Naive B cell (primary cell): ENCODE data around the gene CCDC74B. TPM values are rescaled to one million over a fixed set of nuclear protein-coding genes. Genes with fewer than 3 reads are reported as not detected.
"Not testable (repeated sequence)": the region's sequence is repeated elsewhere in the genome, so short reads cannot be mapped to it uniquely, and the experiment has no call there.

Experiments used
- ATAC-seq, 2 donors: fragments of 150-1000 bp; cut with Tn5 transposase; 2 replicates each; pipeline ENCODE4 v1.10.0; 2021; ENCODE audit warnings: low read depth in 2 of 2, mild to moderate bottlenecking in 2 of 2, moderate library complexity in 2 of 2
- DNase-seq: peaks from one replicate; pipeline ENCODE4 v3.0.0; 2022
- H3K27ac Mint-ChIP-seq, 6 donors: one replicate each; pipeline ENCODE4 v1.8.0; 2020 to 2022; ENCODE audit warnings: mild to moderate bottlenecking in 6 of 6, mixed read lengths in 6 of 6, moderate library complexity in 5 of 6, inconsistent platforms in 2 of 6
- H3K27me3 Mint-ChIP-seq, 3 donors: one replicate each; pipeline ENCODE4 v1.8.0; 2021 to 2022; ENCODE audit warnings: mixed read lengths in 3 of 3, mild to moderate bottlenecking in 1 of 3
- H3K36me3 Mint-ChIP-seq, 2 donors: one replicate each; pipeline ENCODE4 v1.8.0; 2020 to 2022; ENCODE audit warnings: mixed read lengths in 2 of 2, inconsistent platforms in 1 of 2, mild to moderate bottlenecking in 1 of 2
- H3K4me1 Mint-ChIP-seq, 3 donors: one replicate each; pipeline ENCODE4 v1.8.0; 2020 to 2022; ENCODE audit warnings: mixed read lengths in 3 of 3, inconsistent platforms in 1 of 3, mild to moderate bottlenecking in 1 of 3, moderate library complexity in 1 of 3
- H3K4me3 Mint-ChIP-seq, 8 donors: one replicate each; pipeline ENCODE4 v1.8.0; 2020 to 2022; ENCODE audit warnings: mild to moderate bottlenecking in 8 of 8, mixed read lengths in 8 of 8, moderate library complexity in 8 of 8, inconsistent platforms in 2 of 8
- H3K9me3 Mint-ChIP-seq, 7 donors: one replicate each; pipeline ENCODE4 v1.8.0; 2020 to 2022; ENCODE audit warnings: mixed read lengths in 7 of 7, mild to moderate bottlenecking in 5 of 7, inconsistent platforms in 2 of 7, moderate library complexity in 1 of 7
- polyA plus RNA-seq, 6 donors: library from polyadenylated mRNA; unstranded; fragments of 300-500 nt; fragmentation: Illumina TruSeq; gene quantifications; one replicate each; pipeline ENCODE4 v1.2.3, GENCODE V29; 2021; ENCODE audit warnings: low read depth in 6 of 6

Gene CCDC74B
- polyA plus RNA-seq: not detected

DNA sequence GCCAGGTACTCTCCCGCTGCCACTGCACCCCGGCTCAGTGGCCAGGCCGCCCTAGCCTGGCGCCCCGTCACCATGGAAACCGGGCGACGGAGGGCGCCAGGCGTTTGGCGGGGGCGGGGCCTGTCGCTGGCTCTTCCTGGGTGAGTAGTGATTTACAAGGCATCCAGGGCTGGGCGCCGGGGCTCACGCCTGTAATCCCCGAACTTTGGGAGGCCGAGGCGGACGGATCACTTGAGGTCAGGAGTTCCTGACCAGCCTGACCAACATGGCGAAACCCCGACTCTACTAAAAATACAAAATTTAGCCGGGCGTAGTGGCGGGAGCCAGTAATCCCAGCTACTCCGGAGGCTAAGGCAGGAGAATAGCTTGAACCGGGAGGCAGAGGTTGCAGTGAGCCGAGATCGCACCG lies at the start of gene CCDC74B:
TSS of gene CCDC74B (minus strand) at position 107 of the 409 bp plus-strand sequence. CDS start 116 bp downstream, outside the sequence.
- Mint-ChIP-seq H3K4me1 (peaks cover 4 to 14% (median 12%) of the 10 kb centered on the region in 3 donors), H3K27ac (peak within 1 kb of the TSS in 4 of 6 donors; percentile 1 to 85 (median 66)), H3K27me3 (peaks cover 6 to 31% (median 22%) of the 10 kb centered on the region in 3 donors), H3K4me3 (peak within 1 kb of the TSS; percentile 80 to 87 (median 84))
- not testable (repeated sequence) for H3K36me3 Mint-ChIP-seq, H3K9me3 Mint-ChIP-seq
- DNase-seq (peak; percentile 60), ATAC-seq (peak; percentile 90 to 92)

DNA sequence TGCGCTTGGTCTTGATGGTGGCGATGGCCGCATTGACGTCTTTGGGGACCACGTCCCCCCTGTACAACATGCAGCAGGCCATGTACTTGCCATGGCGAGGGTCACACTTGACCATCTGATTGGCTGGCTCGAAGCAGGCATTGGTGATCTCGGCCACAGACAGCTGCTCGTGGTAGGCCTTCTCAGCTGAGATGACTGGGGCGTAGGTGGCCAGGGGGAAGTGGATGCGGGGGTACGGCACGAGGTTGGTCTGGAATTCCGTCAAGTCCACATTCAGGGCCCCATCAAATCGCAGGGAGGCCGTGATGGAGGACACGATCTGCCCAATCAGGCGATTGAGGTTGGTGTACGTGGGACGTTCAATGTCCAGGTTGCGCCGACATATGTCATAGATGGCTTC lies 48.9 kb upstream of the CCDC74B start:
- ATAC-seq, H3K27me3 Mint-ChIP-seq, H3K9me3 Mint-ChIP-seq, DNase-seq, H3K4me3 Mint-ChIP-seq, H3K36me3 Mint-ChIP-seq, H3K4me1 Mint-ChIP-seq, H3K27ac Mint-ChIP-seq: not testable (repeated sequence)

DNA sequence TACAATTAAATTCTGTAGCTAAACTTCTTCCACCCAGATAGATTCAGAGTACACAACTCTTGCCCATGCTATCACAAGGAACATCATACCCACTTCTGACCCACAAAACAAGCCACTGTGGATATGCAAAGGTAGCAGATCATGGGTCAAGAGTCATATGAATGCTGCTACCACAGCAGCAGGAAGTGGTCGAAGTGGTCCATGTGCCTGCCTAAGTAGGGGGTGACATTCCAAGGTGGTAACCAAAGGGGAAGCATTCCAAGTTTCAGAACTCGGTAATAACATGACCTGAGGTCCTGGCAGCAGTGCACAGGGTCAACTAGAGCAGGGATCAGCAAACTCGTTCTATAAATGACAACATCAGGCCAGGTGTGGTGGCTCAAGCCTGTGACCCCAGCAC lies 47.5 kb upstream of the CCDC74B start:
- not testable (repeated sequence) for H3K4me3 Mint-ChIP-seq, H3K4me1 Mint-ChIP-seq, ATAC-seq, H3K36me3 Mint-ChIP-seq, DNase-seq, H3K27me3 Mint-ChIP-seq, H3K9me3 Mint-ChIP-seq, H3K27ac Mint-ChIP-seq

DNA sequence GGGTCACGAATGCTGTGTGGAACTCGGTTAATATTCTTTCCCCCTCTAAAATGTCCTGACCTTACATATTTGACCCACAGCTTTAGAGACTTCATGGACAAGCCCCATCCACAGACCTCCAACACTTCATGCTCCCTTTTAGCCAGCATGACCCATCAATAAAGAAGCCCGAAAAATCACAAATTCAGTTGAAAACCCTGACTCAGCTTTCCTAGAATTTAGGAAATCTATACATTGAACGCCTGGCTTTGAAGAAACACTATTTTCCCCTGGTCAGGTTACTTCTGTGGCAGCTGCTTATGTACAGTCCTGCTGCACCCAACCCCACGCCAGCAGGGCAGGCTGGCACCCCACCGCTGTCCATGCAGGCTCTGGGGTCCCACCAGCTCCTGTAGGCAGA lies 46.4 kb upstream of the CCDC74B start:
- ATAC-seq, H3K27me3 Mint-ChIP-seq, H3K27ac Mint-ChIP-seq, H3K9me3 Mint-ChIP-seq, DNase-seq, H3K36me3 Mint-ChIP-seq, H3K4me1 Mint-ChIP-seq, H3K4me3 Mint-ChIP-seq: not testable (repeated sequence)

DNA sequence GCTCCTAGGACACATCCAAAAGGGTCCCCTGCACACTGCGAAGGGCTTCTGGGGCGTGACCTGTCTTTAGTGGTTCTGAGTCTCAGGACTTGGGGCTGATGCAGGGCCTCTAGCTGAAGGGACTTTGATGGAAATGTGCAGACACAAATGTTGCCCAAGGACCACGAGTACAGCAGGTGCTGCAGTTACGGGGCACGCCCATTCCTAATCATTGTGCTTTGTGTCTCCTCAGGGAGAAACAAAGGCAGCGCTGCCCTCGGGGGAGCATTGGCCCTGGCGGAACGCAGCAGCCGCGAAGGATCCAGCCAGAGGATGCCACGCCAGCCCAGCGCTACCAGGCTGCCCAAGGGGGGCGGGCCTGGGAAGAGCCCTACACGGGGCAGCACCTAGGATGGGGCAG lies 45.3 kb upstream of the CCDC74B start:
- H3K27me3 Mint-ChIP-seq: no peaks in the 10 kb centered on the region
- peaks cover 7 to 10% (median 9%) of the 10 kb centered on the region in 3 donors for H3K4me1 Mint-ChIP-seq
- H3K4me3 Mint-ChIP-seq: no peak overlapping the region
- no peak for DNase-seq
- no peak for ATAC-seq
- H3K36me3 Mint-ChIP-seq: peaks cover 0 to 6% of the 10 kb centered on the region in 2 donors
- no peaks in the 10 kb centered on the region for H3K9me3 Mint-ChIP-seq
- H3K27ac Mint-ChIP-seq: no peak overlapping the region

DNA sequence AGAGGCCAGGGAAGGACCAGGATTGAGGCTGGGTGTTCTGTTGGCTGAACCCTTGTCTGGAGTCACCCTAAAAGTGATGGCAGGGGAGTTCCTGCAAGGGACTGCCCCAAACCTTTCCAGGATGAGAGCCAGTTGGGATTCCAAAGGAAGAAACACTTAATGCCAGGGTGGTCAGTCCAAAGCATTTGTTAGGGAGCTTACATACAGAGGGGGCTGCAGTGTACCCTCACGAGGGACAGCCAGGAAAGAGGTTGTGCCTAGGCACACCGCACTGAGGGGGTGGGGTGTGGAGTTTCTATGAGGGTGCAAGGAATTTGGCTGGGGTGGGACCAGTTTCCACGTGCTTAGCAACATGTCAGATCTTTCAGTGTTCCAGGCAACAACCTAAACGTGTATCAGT lies 44.0 kb upstream of the CCDC74B start:
- not testable (repeated sequence) for ATAC-seq, H3K4me3 Mint-ChIP-seq, H3K27me3 Mint-ChIP-seq, H3K27ac Mint-ChIP-seq, DNase-seq, H3K36me3 Mint-ChIP-seq, H3K9me3 Mint-ChIP-seq
- H3K4me1 Mint-ChIP-seq: peaks cover 8 to 12% (median 10%) of the 10 kb centered on the region in 3 donors

DNA sequence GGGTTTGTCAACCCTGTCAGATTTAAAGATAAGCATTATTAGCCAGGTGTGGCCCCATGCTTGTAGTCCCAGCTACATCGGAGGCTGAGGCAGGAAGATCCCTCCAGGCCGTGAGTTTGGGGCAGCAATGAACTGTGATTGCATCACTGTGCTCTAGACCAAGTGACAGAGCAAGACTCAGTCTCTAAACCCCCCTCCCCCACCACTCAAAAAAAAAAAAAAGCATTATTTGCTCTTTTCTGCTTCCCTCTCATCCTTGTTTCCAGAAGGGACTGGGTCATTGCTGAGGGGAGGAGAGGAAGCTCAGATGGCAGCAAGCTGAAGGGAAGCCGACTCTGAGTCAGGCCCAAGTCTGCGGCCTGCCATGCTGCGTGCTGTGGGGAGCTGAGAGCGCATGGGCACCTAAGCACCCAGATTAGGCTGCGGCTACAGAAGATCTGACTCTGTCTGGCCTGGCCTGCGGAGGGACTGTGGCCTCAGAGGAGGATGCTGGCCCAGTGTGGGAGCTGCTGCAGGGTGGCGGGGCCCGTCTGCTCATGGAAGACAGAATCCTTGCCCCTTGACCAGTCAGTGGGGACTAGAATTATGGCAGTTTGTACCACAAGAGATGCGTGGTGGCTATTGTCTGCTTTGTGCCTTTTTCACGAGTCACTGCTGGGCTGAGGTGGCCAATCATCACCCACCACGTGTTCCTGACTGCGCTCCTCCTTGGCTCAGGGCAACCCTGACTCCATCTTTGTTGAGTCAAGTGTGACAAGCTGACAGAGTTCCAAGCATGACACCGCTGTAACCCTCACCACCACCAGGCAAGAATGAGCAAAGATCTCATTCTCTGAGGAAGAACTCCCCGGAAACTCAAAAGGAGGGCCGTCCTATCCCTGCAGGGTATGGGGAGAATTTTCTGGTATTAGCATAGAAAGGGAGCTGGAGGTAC lies 43.2 kb upstream of the CCDC74B start:
- H3K27me3 Mint-ChIP-seq, H3K9me3 Mint-ChIP-seq, DNase-seq, H3K4me3 Mint-ChIP-seq, ATAC-seq, H3K27ac Mint-ChIP-seq, H3K36me3 Mint-ChIP-seq: not testable (repeated sequence)
- peaks cover 12 to 20% (median 17%) of the 10 kb centered on the region in 3 donors for H3K4me1 Mint-ChIP-seq

DNA sequence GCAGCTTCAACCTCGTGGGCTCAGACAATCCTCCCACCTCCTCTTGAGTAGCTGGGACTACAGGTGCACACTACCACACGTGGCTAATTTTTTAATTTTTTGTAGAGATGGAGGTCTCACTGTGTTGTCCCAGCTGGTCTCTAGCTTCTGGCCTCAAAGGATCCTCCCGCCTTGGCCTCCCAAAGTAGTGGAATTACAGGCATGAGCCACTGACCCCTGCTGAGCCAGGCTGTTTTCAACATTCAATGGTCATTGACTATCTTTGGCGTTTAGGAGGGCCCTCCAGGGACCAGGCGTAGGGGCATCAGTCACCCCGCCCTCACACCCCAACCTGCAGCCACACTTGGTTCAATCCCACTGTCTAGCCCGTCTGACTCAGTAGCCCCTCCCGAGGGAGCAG lies 42.4 kb upstream of the CCDC74B start:
- H3K27ac Mint-ChIP-seq: no peak overlapping the region
- H3K4me3 Mint-ChIP-seq: no peak overlapping the region

DNA sequence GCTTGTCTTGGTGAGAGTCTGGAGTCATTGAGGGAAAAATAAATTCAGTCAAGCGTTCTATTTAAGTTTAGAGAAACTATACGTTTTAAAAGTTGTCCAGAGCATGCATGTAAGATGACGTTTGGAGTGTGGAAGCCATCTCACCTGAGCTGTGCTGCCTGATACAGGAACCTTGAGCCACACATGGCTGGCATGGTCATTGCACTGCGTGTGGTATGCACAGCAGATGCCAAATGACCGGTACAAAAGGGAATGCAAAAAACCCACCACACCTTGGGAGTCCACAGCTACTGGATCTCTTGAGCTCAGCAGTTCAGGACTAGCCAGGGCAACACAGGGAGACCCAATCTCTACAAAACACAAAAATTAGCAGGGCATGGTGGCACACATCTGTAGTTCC lies 41.5 kb upstream of the CCDC74B start:
- ATAC-seq (no peak), DNase-seq (no peak)
- Mint-ChIP-seq H3K27me3 (no peaks in the 10 kb centered on the region), H3K9me3 (no peaks in the 10 kb centered on the region), H3K36me3 (peaks cover 0 to 4% of the 10 kb centered on the region in 2 donors), H3K4me1 (peaks cover 15 to 23% (median 20%) of the 10 kb centered on the region in 3 donors), H3K27ac (peak overlapping the region in 1 of 6 donors; percentile 19), H3K4me3 (no peak overlapping the region)

More for the DNA sequence above, 42.4 kb upstream of the CCDC74B start:
- Mint-ChIP-seq H3K4me1 (peaks cover 15 to 23% (median 20%) of the 10 kb centered on the region in 3 donors), H3K9me3 (no peaks in the 10 kb centered on the region), H3K27me3 (no peaks in the 10 kb centered on the region), H3K36me3 (peaks cover 0 to 6% of the 10 kb centered on the region in 2 donors)
- DNase-seq: no peak
- no peak for ATAC-seq

DNA sequence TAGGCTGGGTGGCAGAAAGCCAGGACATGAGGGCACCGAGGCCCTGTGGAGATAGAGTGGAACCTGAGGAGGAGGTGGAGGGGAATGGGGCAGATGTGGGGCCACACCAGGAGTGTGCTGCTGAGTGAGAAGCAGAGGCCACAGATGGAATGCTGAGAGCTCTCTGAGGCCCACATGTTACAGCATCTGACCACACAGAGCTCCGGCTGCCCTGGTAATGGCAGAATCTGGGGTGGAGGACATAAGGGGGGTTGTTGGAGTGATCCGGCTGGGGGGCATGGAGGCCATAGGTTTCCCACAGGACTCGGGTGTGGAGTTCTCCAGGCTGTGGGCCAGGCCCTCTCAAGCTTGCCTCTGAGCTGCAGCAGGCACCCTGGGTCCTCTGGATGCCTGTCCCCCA lies 41.0 kb upstream of the CCDC74B start:
- Mint-ChIP-seq H3K36me3 (no peaks in the 10 kb centered on the region), H3K27ac (peak overlapping the region in 2 of 6 donors; percentile 10 to 11), H3K27me3 (no peaks in the 10 kb centered on the region), H3K4me1 (peaks cover 15 to 28% (median 22%) of the 10 kb centered on the region in 3 donors), H3K4me3 (peak overlapping the region in 3 of 8 donors; percentile 6 to 41 (median 25)), H3K9me3 (no peaks in the 10 kb centered on the region)
- DNase-seq: no peak
- no peak for ATAC-seq

DNA sequence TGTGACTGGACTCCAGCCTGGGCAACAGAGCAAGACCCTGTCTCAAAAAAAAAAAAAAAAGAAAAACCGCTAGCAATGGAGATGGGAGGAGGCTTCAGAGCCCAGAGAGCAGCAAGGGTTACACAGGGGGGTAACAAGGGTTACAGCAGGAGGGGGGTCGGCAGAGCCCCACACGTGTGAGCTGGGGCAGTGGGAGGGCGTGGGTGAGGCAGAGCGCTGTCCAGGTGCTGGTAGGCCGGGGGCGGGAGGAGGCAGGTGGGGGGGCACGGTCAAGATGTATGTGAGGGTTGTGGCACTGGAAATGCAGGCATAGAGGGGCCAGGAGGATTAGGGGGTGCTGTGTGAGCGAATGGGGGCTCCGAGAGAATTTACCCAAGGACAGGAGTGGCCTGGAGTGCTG lies 40.5 kb upstream of the CCDC74B start:
- H3K4me3 Mint-ChIP-seq: peak overlapping the region in 3 of 8 donors; percentile 25 to 84 (median 41)
- DNase-seq: no peak

DNA sequence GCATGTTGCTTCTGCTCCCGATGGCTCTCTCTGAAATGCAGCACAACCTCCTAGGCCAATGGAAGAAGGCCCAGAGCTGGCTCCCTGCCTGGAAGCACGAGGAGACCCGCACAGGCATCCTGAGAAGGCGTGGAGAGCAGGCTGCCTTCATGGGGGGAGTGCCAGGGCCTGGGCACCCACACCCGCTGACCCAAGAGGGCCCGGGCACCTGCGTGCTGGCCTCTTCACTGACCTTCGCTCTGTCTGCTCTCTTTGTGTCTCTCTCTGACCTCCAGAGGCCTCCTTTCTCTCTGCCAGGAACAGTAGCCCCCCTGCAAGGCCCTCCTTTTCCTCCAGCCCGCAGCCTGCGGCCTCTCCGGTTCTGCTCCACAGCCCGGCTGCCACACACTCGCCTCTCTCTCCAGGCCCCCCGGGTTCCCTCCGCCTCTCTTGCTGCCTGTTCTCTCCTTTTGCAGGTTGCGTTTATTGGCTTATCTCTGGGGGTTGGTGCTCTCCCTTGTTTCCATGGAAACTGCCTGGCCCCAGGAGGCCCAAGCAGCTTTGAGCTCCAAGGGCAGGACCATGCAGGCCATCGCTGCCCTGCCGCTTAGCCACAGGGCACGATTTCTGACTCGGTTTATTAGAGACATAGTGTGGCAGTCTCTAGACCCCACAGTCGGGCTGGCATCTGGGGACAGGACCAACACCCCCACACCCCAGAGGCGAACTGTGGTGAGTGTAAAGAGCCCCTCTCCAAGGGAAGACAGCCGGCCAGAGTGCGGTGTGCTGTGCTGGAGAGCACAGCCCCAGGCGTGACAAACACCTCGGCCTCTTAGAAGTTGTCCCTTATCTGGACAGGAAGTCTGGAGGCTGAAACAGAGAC lies 38.8 kb upstream of the CCDC74B start:
- DNase-seq (no peak), ATAC-seq (no peak)
- Mint-ChIP-seq H3K4me1 (peaks cover 15 to 39% (median 36%) of the 10 kb centered on the region in 3 donors), H3K36me3 (no peaks in the 10 kb centered on the region), H3K9me3 (no peaks in the 10 kb centered on the region), H3K4me3 (peak overlapping the region; percentile 57 to 89 (median 74)), H3K27me3 (no peaks in the 10 kb centered on the region), H3K27ac (peak overlapping the region in 4 of 6 donors; percentile 29 to 71 (median 46))

More for the DNA sequence above, 40.5 kb upstream of the CCDC74B start:
- no peaks in the 10 kb centered on the region for H3K27me3 Mint-ChIP-seq
- no peaks in the 10 kb centered on the region for H3K9me3 Mint-ChIP-seq
- H3K36me3 Mint-ChIP-seq: no peaks in the 10 kb centered on the region
- ATAC-seq: no peak
- H3K27ac Mint-ChIP-seq: peak overlapping the region in 1 of 6 donors; percentile 11
- peaks cover 15 to 33% (median 27%) of the 10 kb centered on the region in 3 donors for H3K4me1 Mint-ChIP-seq

DNA sequence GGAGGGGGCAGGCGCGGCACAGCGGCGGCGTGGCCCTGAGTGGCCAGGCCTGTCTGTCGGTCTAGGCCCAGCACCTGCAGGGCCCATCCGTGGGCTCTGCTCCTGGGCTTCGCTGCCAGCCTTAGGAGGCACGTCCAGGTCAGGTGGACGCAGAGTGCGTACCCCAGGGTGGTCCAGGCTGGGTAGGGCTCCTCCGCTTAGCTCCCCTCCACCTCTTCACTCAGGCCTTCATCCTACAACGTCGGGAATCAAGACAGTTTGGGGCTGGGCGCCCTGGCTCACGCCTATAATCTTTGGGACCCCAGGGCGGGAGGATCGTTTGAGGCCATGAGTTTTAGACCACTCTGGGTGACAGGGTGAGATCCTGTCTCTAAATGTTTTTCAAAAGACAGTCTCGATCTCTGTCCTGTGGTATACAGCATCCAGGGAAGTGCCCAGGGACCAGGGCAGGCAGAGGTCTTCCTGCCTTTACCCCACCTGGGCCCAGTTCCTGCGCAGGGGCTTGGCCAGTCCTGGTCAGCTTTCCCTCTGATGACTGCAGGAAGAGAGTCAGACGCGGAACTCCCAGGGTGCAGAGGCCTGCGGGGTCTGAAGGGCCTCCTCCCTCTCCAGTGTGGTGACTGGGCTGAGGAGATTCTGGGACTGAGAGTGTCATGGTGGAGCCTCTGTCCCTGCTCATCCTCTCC lies 38.1 kb upstream of the CCDC74B start:
- Mint-ChIP-seq H3K4me1 (peaks cover 15 to 42% (median 40%) of the 10 kb centered on the region in 3 donors), H3K27ac (peak overlapping the region in 1 of 6 donors; percentile 51), H3K4me3 (peak overlapping the region; percentile 57 to 89 (median 76))
- not testable (repeated sequence) for H3K9me3 Mint-ChIP-seq, H3K36me3 Mint-ChIP-seq, ATAC-seq, DNase-seq, H3K27me3 Mint-ChIP-seq
